Mesenteric fat pad (tissue), 1 donor: ENCODE data around the gene MSI1. TPM values are rescaled to one million over a fixed set of nuclear protein-coding genes. Genes with fewer than 3 reads are reported as not detected.

ENCODE experiments used
- DNase-seq: peaks from one replicate; pipeline ENCODE4 v3.0.0-alpha.2; 2020; ENCODE audit warnings: low spot score
- long read RNA-seq: library from polyadenylated mRNA; unstranded; transcript quantifications from one replicate; pipeline ENCODE4 v2.0.0, GENCODE V29; 2020
- total RNA-seq: library from RNA; stranded (reverse); fragmentation: NEBNext Ultra II Directional; extraction: Animal tissue kit (Norgen Biotek cat#: 25700); gene quantifications from one replicate; pipeline ENCODE4 v1.2.1, GENCODE V29; 2021
- donor health status: DM: yes; HTN: yes; CAD: no.

Gene MSI1
- total RNA-seq, result 0.58 TPM
- long read RNA-seq, result 0 reads

GRCh38 chr12:120368789-120369602 lies at the start of gene MSI1:
MSI1 (minus strand) TSS chr12:120369164; CDS start chr12:120369091, 73 bp downstream.
- no peak for DNase-seq

- DNase-seq, result no peak
Measured at GRCh38 chr12:120417917-120418580, 49.1 kb upstream of the MSI1 start.

GRCh38 chr12:120416490-120417216 lies 47.7 kb upstream of the MSI1 start:
- DNase-seq, result no peak

GRCh38 chr12:120413901-120414695 lies 45.1 kb upstream of the MSI1 start:
- DNase-seq, result no peak

- no peak for DNase-seq
Measured at GRCh38 chr12:120412421-120412820, 43.5 kb upstream of the MSI1 start.

- no peak for DNase-seq
Measured at GRCh38 chr12:120408771-120409170, 39.8 kb upstream of the MSI1 start.

GRCh38 chr12:120406553-120406952 lies 37.6 kb upstream of the MSI1 start:
- no peak for DNase-seq

GRCh38 chr12:120406069-120406468 lies 37.1 kb upstream of the MSI1 start:
- DNase-seq, result no peak

- DNase-seq, result no peak
Measured at GRCh38 chr12:120404271-120404670, 35.3 kb upstream of the MSI1 start.

GRCh38 chr12:120403869-120404268 lies 34.9 kb upstream of the MSI1 start:
- no peak for DNase-seq

GRCh38 chr12:120402217-120402616 lies 33.3 kb upstream of the MSI1 start:
- no peak for DNase-seq

- DNase-seq, result no peak
Measured at GRCh38 chr12:120399531-120399930, 30.6 kb upstream of the MSI1 start.

GRCh38 chr12:120397824-120398540 lies 29.0 kb upstream of the MSI1 start:
- DNase-seq, result no peak

GRCh38 chr12:120394483-120395367 lies 25.8 kb upstream of the MSI1 start:
- DNase-seq, result no peak

- DNase-seq, result no peak
Measured at GRCh38 chr12:120390540-120391120, 21.7 kb upstream of the MSI1 start.

GRCh38 chr12:120388691-120389481 lies 19.9 kb upstream of the MSI1 start:
- no peak for DNase-seq

- no peak for DNase-seq
Measured at GRCh38 chr12:120381752-120382419, 12.9 kb upstream of the MSI1 start.

- no peak for DNase-seq
Measured at GRCh38 chr12:120378036-120378435, 9.1 kb upstream of the MSI1 start.
